GM23338 (cell line): Measurements from ENCODE around the gene EHMT2. TPM values are rescaled to one million over a fixed set of nuclear protein-coding genes. Genes with fewer than 3 reads are reported as not detected.

Experiments
- ATAC-seq: fragments of 200-7000 bp; cut with Tn5 transposase; 3 replicates; pipeline ENCODE4 v1.9.1; 2020
- DNase-seq: peaks from one replicate; pipeline ENCODE4 v3.0.0-alpha.2; 2015; ENCODE audit warnings: low spot score
- H2AFZ ChIP-seq: fragments of 200-600 bp; sonication (generic); 2 replicates; pipeline ENCODE4 v1.8.0; 2016; ENCODE audit warnings: antibody characterized with exemption, mild to moderate bottlenecking, moderate library complexity
- H3F3A ChIP-seq: fragments of 200-600 bp; sonication (generic); replicated peaks from 2 replicates; pipeline ENCODE4 v1.8.0; 2017; ENCODE audit warnings: antibody characterized with exemption, mixed run types, low read depth
- H3K27ac ChIP-seq: fragments of 200-600 bp; sonication (generic); 2 replicates; pipeline ENCODE4 v1.6.1; 2016; ENCODE audit warnings: low read depth
- H3K27me3 ChIP-seq: fragments of 200-600 bp; sonication (generic); 2 replicates; pipeline ENCODE4 v1.8.0; 2016; ENCODE audit warnings: mild to moderate bottlenecking, mixed run types, moderate library complexity; ENCODE audit not compliant: insufficient read depth
- H3K36me3 ChIP-seq: fragments of 200-600 bp; sonication (generic); 2 replicates; pipeline ENCODE4 v1.8.0; 2016; ENCODE audit warnings: mild to moderate bottlenecking; ENCODE audit not compliant: insufficient read depth
- H3K4me1 ChIP-seq: fragments of 200-600 bp; sonication (generic); 2 replicates; pipeline ENCODE4 v1.8.0; 2016; ENCODE audit warnings: mild to moderate bottlenecking, moderate library complexity; ENCODE audit not compliant: insufficient read depth
- H3K4me2 ChIP-seq: fragments of 200-600 bp; sonication (generic); 2 replicates; pipeline ENCODE4 v1.7.1; 2017; ENCODE audit warnings: mixed run types
- H3K4me3 ChIP-seq: fragments of 200-600 bp; sonication (generic); 2 replicates; pipeline ENCODE4 v1.6.1; 2016; ENCODE audit warnings: mixed run types
- H3K79me2 ChIP-seq: fragments of 200-600 bp; sonication (generic); replicated peaks from 2 replicates; pipeline ENCODE4 v1.8.0; 2017; ENCODE audit warnings: mild to moderate bottlenecking; ENCODE audit not compliant: insufficient read depth
- H3K9me2 ChIP-seq: fragments of 200-600 bp; sonication (generic); 2 replicates; pipeline ENCODE4 v1.8.0; 2017; ENCODE audit not compliant: insufficient read depth
- H4K20me1 ChIP-seq: fragments of 200-600 bp; sonication (generic); replicated peaks from 2 replicates; pipeline ENCODE4 v1.8.0; 2017; ENCODE audit warnings: mild to moderate bottlenecking; ENCODE audit not compliant: insufficient read depth
- H3K27ac Mint-ChIP-seq: 2 replicates; pipeline ENCODE4 v1.8.0; 2020; ENCODE audit warnings: inconsistent platforms, mild to moderate bottlenecking, moderate library complexity, mixed read lengths
- H3K27me3 Mint-ChIP-seq: 3 replicates; pipeline ENCODE4 v1.8.0; 2022; ENCODE audit warnings: low read depth, mild to moderate bottlenecking, moderate library complexity, mixed read lengths, inconsistent platforms; ENCODE audit not compliant: insufficient read depth, poor library complexity
- H3K36me3 Mint-ChIP-seq: 3 replicates; pipeline ENCODE4 v1.8.0; 2021; ENCODE audit warnings: low read depth, mild to moderate bottlenecking, inconsistent platforms, moderate library complexity, mixed read lengths
- H3K4me1 Mint-ChIP-seq: 3 replicates; pipeline ENCODE4 v1.8.0; 2020; ENCODE audit warnings: mild to moderate bottlenecking, inconsistent platforms, mixed read lengths
- H3K4me3 Mint-ChIP-seq: 3 replicates; pipeline ENCODE4 v1.8.0; 2021; ENCODE audit warnings: moderate library complexity, mild to moderate bottlenecking, inconsistent platforms, mixed read lengths
- H3K9me3 Mint-ChIP-seq: 3 replicates; pipeline ENCODE4 v1.8.0; 2020; ENCODE audit warnings: moderate library complexity, mild to moderate bottlenecking, inconsistent platforms, mixed read lengths
- CREB1 ChIP-seq: fragments of 250-450 bp; sonication (Bioruptor Pico); IDR thresholded peaks from 2 replicates; pipeline ENCODE4 v1.5.0; 2020; ENCODE audit warnings: low read depth, mild to moderate bottlenecking, moderate library complexity
- EZH2phosphoT487 ChIP-seq: fragments of 200-600 bp; sonication (generic); IDR thresholded peaks from one replicate; pipeline ENCODE4 v1.8.1; 2018; ENCODE audit warnings: antibody characterized with exemption; ENCODE audit not compliant: unreplicated experiment
- JUNB ChIP-seq: IDR thresholded peaks from one replicate; pipeline ENCODE4 v1.6.1; 2016; ENCODE audit warnings: antibody characterized with exemption; ENCODE audit not compliant: unreplicated experiment
- NANOG ChIP-seq: IDR thresholded peaks from 2 replicates; pipeline ENCODE4 v1.6.1; 2016; ENCODE audit warnings: antibody characterized with exemption, borderline replicate concordance
- ZNF114 ChIP-seq: fragments of 250-450 bp; sonication (Bioruptor Pico); IDR thresholded peaks from 2 replicates; pipeline ENCODE4 v1.5.0; 2020; ENCODE audit warnings: mild to moderate bottlenecking, moderate library complexity
- ZNF331 ChIP-seq: fragments of 250-450 bp; sonication (Bioruptor Pico); IDR thresholded peaks from 2 replicates; pipeline ENCODE4 v1.5.0; 2020; ENCODE audit warnings: low read depth, mild to moderate bottlenecking, moderate library complexity
- polyA plus RNA-seq: library from polyadenylated mRNA; unstranded; fragments of >200 nt; fragmentation: Nextera tagmentation; extraction: Ambion mirVana; gene quantifications from 2 replicates; pipeline ENCODE4 v1.2.1, GENCODE V29; 2016
- total RNA-seq: library from RNA; depleted of rRNA; stranded (reverse); fragments of >200 nt; shearing (Covaris generic); gene quantifications from 2 replicates; pipeline ENCODE4 v1.2.3, GENCODE V29; 2014
- TF ChIP-seq, protein P1 (sequence below): fragments of 250-450 bp; sonication (Bioruptor Pico); IDR thresholded peaks from 2 replicates; pipeline ENCODE4 v1.5.0; 2020; ENCODE audit warnings: mild to moderate bottlenecking, moderate library complexity
- TF ChIP-seq, protein P2 (sequence below): IDR thresholded peaks from 2 replicates; pipeline ENCODE4 v1.6.1; 2016; ENCODE audit warnings: antibody characterized with exemption
- TF ChIP-seq, protein P3 (sequence below), 2 experiments: fragments of 200-600 bp in 1 of 2; sonication (generic) in 1 of 2; conservative IDR thresholded peaks; 2 replicates each; pipeline versions ENCODE4 v1.5.1 to v1.6.1; 2016 to 2017; ENCODE audit warnings: antibody characterized with exemption in 2 of 2, low read depth in 2 of 2, mild to moderate bottlenecking in 2 of 2, moderate library complexity in 1 of 2

EHMT2 gene
- total and polyA plus RNA-seq, 2 experiments from 2014 or later = 113 to 193 TPM

DNA sequence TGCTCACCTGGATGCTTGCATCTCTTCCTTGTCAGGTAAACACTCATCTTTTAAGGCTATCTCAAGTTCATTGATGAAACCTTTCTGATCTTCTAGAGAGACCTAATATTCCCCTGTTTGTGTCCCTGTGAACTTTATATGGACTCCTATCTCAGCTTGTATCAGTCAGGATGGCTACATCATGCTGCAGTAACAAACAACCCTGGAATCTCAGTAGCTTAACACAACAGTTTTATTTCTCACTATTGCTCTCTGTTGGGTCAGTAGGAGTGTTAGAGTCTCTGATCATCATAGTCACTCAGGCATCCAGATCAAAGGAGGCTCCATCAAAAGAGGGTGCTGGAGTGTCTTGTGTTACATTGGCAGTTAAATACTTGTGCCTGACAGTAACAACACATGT, 17.9 kb upstream of the EHMT2 start:
- ATAC-seq = no peak
- no peak overlapping the region for H3K27ac Mint-ChIP-seq
- H2AFZ ChIP-seq = no peak overlapping the region

GRCh38 chr6:31911826-31912585, 14.5 kb upstream of the EHMT2 start:
- Mint-ChIP-seq H3K4me1 (no peaks in the 10 kb centered on the region), H3K36me3 (no peaks in the 10 kb centered on the region), H3K9me3 (no peaks in the 10 kb centered on the region), H3K27ac (no peak overlapping the region), H3K27me3 (peaks cover 2% of the 10 kb centered on the region), H3K4me3 (no peak overlapping the region)
- Histone ChIP-seq H3K4me3 (no peak overlapping the region), H2AFZ (no peak overlapping the region), H3K9me2 (no peaks in the 10 kb centered on the region), H4K20me1 (no peaks in the 10 kb centered on the region), H3K36me3 (no peaks in the 10 kb centered on the region), H3K27ac (no peak overlapping the region), H3K27me3 (no peaks in the 10 kb centered on the region), H3F3A (no peaks in the 10 kb centered on the region), H3K4me2 (no peak overlapping the region), H3K4me1 (no peaks in the 10 kb centered on the region), H3K79me2 (no peaks in the 10 kb centered on the region)
- no peak for DNase-seq
- ATAC-seq = no peak
- no peak for TF ChIP-seq ZNF114
- no peak for TF ChIP-seq CREB1 (CRISPR knock-in tag)
- TF ChIP-seq, protein P1, sequence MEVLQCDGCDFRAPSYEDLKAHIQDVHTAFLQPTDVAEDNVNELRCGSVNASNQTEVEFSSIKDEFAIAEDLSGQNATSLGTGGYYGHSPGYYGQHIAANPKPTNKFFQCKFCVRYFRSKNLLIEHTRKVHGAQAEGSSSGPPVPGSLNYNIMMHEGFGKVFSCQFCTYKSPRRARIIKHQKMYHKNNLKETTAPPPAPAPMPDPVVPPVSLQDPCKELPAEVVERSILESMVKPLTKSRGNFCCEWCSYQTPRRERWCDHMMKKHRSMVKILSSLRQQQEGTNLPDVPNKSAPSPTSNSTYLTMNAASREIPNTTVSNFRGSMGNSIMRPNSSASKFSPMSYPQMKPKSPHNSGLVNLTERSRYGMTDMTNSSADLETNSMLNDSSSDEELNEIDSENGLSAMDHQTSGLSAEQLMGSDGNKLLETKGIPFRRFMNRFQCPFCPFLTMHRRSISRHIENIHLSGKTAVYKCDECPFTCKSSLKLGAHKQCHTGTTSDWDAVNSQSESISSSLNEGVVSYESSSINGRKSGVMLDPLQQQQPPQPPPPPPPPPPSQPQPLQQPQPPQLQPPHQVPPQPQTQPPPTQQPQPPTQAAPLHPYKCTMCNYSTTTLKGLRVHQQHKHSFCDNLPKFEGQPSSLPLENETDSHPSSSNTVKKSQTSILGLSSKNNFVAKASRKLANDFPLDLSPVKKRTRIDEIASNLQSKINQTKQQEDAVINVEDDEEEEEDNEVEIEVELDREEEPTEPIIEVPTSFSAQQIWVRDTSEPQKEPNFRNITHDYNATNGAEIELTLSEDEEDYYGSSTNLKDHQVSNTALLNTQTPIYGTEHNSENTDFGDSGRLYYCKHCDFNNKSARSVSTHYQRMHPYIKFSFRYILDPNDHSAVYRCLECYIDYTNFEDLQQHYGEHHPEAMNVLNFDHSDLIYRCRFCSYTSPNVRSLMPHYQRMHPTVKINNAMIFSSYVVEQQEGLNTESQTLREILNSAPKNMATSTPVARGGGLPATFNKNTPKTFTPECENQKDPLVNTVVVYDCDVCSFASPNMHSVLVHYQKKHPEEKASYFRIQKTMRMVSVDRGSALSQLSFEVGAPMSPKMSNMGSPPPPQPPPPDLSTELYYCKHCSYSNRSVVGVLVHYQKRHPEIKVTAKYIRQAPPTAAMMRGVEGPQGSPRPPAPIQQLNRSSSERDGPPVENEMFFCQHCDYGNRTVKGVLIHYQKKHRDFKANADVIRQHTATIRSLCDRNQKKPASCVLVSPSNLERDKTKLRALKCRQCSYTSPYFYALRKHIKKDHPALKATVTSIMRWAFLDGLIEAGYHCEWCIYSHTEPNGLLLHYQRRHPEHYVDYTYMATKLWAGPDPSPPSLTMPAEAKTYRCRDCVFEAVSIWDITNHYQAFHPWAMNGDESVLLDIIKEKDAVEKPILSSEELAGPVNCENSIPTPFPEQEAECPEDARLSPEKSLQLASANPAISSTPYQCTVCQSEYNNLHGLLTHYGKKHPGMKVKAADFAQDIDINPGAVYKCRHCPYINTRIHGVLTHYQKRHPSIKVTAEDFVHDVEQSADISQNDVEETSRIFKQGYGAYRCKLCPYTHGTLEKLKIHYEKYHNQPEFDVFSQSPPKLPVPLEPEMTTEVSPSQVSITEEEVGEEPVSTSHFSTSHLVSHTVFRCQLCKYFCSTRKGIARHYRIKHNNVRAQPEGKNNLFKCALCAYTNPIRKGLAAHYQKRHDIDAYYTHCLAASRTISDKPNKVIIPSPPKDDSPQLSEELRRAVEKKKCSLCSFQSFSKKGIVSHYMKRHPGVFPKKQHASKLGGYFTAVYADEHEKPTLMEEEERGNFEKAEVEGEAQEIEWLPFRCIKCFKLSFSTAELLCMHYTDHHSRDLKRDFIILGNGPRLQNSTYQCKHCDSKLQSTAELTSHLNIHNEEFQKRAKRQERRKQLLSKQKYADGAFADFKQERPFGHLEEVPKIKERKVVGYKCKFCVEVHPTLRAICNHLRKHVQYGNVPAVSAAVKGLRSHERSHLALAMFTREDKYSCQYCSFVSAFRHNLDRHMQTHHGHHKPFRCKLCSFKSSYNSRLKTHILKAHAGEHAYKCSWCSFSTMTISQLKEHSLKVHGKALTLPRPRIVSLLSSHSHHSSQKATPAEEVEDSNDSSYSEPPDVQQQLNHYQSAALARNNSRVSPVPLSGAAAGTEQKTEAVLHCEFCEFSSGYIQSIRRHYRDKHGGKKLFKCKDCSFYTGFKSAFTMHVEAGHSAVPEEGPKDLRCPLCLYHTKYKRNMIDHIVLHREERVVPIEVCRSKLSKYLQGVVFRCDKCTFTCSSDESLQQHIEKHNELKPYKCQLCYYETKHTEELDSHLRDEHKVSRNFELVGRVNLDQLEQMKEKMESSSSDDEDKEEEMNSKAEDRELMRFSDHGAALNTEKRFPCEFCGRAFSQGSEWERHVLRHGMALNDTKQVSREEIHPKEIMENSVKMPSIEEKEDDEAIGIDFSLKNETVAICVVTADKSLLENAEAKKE (CRISPR knock-in tag) = no peak
- TF ChIP-seq ZNF331 (CRISPR knock-in tag) = no peak
- TF ChIP-seq EZH2phosphoT487 = no peak
- TF ChIP-seq, protein P2, sequence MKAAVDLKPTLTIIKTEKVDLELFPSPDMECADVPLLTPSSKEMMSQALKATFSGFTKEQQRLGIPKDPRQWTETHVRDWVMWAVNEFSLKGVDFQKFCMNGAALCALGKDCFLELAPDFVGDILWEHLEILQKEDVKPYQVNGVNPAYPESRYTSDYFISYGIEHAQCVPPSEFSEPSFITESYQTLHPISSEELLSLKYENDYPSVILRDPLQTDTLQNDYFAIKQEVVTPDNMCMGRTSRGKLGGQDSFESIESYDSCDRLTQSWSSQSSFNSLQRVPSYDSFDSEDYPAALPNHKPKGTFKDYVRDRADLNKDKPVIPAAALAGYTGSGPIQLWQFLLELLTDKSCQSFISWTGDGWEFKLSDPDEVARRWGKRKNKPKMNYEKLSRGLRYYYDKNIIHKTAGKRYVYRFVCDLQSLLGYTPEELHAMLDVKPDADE = no peak
- TF ChIP-seq, protein P3, sequence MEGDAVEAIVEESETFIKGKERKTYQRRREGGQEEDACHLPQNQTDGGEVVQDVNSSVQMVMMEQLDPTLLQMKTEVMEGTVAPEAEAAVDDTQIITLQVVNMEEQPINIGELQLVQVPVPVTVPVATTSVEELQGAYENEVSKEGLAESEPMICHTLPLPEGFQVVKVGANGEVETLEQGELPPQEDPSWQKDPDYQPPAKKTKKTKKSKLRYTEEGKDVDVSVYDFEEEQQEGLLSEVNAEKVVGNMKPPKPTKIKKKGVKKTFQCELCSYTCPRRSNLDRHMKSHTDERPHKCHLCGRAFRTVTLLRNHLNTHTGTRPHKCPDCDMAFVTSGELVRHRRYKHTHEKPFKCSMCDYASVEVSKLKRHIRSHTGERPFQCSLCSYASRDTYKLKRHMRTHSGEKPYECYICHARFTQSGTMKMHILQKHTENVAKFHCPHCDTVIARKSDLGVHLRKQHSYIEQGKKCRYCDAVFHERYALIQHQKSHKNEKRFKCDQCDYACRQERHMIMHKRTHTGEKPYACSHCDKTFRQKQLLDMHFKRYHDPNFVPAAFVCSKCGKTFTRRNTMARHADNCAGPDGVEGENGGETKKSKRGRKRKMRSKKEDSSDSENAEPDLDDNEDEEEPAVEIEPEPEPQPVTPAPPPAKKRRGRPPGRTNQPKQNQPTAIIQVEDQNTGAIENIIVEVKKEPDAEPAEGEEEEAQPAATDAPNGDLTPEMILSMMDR (conservative IDR thresholded peaks at IDR 0.05; ENCODE audit: low read depth in 2 of 2) = no peak

More for the DNA sequence above, 17.9 kb upstream of the EHMT2 start:
- no peaks in the 10 kb centered on the region for H3K36me3 ChIP-seq
- H3K27ac ChIP-seq = no peak overlapping the region
- Mint-ChIP-seq H3K36me3 (no peaks in the 10 kb centered on the region), H3K27me3 (peaks cover 3% of the 10 kb centered on the region), H3K4me3 (no peak overlapping the region), H3K4me1 (no peaks in the 10 kb centered on the region), H3K9me3 (no peaks in the 10 kb centered on the region)
- no peak overlapping the region for H3K4me2 ChIP-seq
- H3K79me2 ChIP-seq = no peaks in the 10 kb centered on the region
- no peaks in the 10 kb centered on the region for H4K20me1 ChIP-seq
- H3K4me1 ChIP-seq = no peaks in the 10 kb centered on the region
- DNase-seq = no peak
- no peaks in the 10 kb centered on the region for H3K27me3 ChIP-seq
- no peaks in the 10 kb centered on the region for H3K9me2 ChIP-seq
- H3K4me3 ChIP-seq = no peak overlapping the region
- no peaks in the 10 kb centered on the region for H3F3A ChIP-seq
- no peak for TF ChIP-seq JUNB
- no peak for TF ChIP-seq NANOG
- TF ChIP-seq, protein P2 = no peak
